Esophagus muscularis mucosa (tissue), 4 donors: Measurements from ENCODE around the gene SLC12A7.

Experiments used
- EP300 ChIP-seq: sonication (generic); formaldehyde crosslinking; IDR thresholded peaks from one replicate; pipeline ENCODE4 v1.6.1; 2017; ENCODE audit warnings: antibody characterized with exemption
- POLR2AphosphoS5 ChIP-seq, 2 donors: sonication (generic); formaldehyde crosslinking; IDR thresholded peaks; one replicate each; pipeline ENCODE4 v1.6.1; 2017; ENCODE audit warnings: antibody characterized with exemption in 2 of 2
- TF ChIP-seq, protein P1 (sequence below), 3 experiments: fragments of 200-600 bp in 2 of 3; fragments of 450-650 bp in 1 of 3; sonication (generic) in 2 of 3; IDR thresholded peaks; one replicate each; pipeline ENCODE4 v1.5.1; 2017 to 2019; ENCODE audit warnings: antibody characterized with exemption in 3 of 3, mild to moderate bottlenecking in 2 of 3, moderate library complexity in 1 of 3

GRCh38 chr5:1032011-1032410 lies 79.9 kb downstream of the SLC12A7 start:
- TF ChIP-seq, protein P1, sequence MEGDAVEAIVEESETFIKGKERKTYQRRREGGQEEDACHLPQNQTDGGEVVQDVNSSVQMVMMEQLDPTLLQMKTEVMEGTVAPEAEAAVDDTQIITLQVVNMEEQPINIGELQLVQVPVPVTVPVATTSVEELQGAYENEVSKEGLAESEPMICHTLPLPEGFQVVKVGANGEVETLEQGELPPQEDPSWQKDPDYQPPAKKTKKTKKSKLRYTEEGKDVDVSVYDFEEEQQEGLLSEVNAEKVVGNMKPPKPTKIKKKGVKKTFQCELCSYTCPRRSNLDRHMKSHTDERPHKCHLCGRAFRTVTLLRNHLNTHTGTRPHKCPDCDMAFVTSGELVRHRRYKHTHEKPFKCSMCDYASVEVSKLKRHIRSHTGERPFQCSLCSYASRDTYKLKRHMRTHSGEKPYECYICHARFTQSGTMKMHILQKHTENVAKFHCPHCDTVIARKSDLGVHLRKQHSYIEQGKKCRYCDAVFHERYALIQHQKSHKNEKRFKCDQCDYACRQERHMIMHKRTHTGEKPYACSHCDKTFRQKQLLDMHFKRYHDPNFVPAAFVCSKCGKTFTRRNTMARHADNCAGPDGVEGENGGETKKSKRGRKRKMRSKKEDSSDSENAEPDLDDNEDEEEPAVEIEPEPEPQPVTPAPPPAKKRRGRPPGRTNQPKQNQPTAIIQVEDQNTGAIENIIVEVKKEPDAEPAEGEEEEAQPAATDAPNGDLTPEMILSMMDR (IDR thresholded peaks at IDR 0.05) = no peak
- TF ChIP-seq EP300 (no peak), POLR2AphosphoS5 (IDR thresholded peaks at IDR 0.05) (no peak)
